Occipital lobe (tissue), 2 donors: Measurements from ENCODE around the gene ZNF804A. TPM values are rescaled to one million over a fixed set of nuclear protein-coding genes. Genes with fewer than 3 reads are reported as not detected.
"Not testable (repeated sequence)": the region's sequence is repeated elsewhere in the genome, so short reads cannot be mapped to it uniquely, and the experiment has no call there.

Experiments used
- DNase-seq: peaks from one replicate; lab custom pipeline; 2025; lab: John Stamatoyannopoulos, UW
- total RNA-seq: library from RNA; depleted of rRNA; stranded (reverse); fragments of >200 nt; gene quantifications from one replicate; pipeline ENCODE4 v1.2.3, GENCODE V29; 2014

ZNF804A gene
- total RNA-seq, 1 donor from 2014 or later = 15.6 TPM

DNA sequence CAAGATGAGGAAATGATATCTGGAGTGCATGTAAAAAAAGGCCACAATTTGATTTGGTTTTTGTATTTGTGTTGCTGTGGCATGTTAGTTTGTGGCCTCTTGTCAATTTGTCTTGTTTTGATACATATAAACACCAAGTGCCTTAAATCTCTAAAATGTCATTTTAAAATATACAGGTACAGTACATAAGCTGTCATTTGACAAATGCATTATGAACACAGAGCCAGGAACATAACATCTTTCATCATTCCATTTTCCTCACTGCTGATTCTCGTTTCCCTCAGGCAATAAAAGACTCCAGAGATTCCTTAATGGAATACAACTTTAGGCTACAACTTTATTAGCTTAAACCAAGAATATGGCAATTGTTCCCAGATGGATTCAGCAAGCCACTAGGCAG is 217.5 kb downstream of the ZNF804A start:
- no peak for DNase-seq

DNA sequence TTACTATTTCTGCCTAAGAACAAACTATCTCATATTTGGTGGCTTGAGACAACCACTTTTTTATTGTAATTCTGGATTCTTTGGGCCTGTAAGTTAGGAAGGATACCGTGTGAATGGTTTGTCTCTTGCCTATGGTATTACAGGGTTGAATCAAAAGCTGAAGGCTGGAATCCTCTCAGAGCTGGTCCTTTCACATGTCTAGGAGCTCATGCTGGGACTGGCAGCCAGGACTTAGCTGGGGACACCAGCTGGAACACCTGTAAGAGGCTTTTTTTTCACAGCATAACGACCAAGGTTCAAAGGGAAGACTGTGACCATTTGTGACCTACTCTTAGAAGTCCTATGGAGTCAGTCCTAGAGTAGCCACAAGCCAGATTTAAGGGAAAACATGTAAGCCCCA is 226.3 kb downstream of the ZNF804A start:
- no peak for DNase-seq

- no peak for DNase-seq
These were observed 232.2 kb downstream of the ZNF804A start for GRCh38 chr2:184830531-184830930.

- DNase-seq = no peak
These were observed 236.5 kb downstream of the ZNF804A start for GRCh38 chr2:184834699-184835397.

DNA sequence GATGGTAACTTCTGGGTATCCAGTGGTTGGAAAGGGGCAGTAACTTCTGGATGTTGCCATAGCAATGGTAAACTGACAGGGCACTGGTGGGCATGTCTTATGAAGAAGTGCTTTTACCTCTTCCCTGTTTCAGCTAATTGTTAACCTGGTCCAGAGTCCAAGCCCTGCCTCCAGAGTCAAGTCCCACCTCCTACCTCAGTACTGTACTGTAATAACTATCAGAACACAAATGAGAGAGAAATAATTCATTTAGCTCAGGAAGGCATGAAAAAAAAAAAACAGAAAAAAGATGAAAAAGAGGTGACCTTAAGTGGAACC is 237.0 kb downstream of the ZNF804A start:
- DNase-seq = no peak

DNA sequence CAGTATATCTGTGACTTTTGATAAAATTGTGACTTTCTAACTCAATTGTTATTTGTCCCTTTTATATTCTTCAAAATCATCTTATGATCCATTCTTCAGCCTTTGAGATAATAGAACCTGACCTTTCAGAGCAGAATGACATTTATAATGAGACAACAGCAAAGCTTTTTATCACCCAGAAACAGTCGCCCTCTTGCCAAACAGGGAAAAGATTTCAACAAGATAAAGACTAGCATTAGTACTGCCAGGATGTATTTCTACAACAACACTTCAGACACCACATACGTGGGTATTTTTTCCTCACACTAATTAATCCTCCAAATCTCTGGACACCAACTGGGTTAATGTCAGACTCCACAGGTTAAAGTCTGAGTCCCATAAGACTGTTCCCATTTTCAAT is 249.0 kb downstream of the ZNF804A start:
- no peak for DNase-seq

DNA sequence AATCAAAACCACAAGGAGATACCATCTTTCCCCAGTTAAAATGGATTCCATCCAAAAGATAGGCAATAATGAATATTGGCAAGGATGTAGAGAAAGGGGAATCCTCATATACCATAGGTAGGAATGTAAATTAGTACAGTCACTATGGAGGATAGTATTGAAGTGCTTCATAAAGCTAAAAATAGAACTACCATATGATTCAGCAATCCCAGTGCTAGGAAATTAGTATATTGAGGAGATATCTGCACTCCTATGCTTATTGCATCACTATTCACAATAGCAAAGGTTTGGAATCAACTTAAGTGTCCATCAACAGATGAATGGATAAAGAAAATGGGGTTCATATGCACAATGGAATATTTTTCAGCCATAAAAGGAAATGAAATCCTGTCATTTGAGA is 251.2 kb downstream of the ZNF804A start:
- no peak for DNase-seq

GRCh38 chr2:184851576-184851975 is 253.2 kb downstream of the ZNF804A start:
- no peak for DNase-seq

DNA sequence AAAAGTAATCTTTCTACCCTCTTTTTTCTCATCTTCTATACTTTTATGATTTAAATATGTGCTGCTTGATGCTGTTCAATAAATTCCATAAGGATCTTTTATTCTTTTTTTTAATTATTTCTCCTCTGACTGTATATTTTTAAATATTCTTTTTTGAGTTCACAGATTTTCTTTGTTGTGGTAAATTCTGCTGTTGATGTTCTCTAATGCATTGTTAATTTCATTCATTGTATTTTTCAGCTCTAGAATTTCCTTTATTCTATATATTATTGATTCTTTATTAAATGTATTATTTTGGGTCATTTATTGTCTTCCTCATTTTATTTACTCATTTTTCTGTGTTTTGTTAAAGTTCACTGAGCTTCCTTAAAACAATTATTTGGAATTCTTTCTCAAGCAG is 260.9 kb downstream of the ZNF804A start:
- DNase-seq = no peak

- DNase-seq = no peak
These were observed 262.4 kb downstream of the ZNF804A start for GRCh38 chr2:184860744-184861143.

GRCh38 chr2:184875212-184875611 is 276.9 kb downstream of the ZNF804A start:
- DNase-seq = no peak

DNA sequence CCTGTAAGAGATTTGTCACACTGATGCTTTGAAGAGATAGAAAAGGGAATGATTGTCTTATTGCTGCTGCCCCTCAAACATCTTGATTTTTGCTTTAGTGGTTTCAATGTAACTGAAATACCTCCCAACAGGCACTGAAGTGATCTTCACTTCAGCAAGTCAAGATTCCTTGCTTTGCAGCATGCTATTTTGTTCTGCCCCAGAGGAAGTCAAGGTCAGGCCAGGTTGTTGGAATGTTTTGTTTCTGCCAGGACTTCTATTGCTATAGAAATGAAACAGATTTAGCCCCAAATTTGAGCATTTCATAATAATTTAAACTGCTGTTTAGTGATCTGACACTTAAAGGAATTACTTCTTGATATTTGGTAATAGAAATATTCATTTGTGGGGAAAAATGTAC is 277.6 kb downstream of the ZNF804A start:
- DNase-seq = no peak

- DNase-seq = no peak
These were observed 279.6 kb downstream of the ZNF804A start for GRCh38 chr2:184877909-184878308.

DNA sequence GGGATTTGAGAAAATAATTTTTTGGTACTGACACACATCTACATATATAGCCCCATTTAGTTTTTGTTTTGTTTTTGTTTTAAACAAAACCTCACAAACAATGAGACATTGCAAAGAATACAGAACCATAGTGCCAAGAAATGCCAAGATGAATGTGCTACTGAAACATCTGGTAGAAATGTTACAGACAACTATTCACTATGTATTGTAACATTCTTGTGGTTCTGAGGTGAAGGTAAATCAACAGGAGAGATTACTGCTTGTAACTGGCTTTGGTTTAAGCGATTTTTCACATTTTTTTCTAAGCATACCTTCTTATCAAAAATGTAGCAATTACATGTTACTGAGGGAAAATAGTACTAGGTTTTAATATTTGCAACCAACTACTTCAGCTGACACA is 281.3 kb downstream of the ZNF804A start:
- no peak for DNase-seq

GRCh38 chr2:184886585-184886984 is 288.3 kb downstream of the ZNF804A start:
- not testable (repeated sequence) for DNase-seq

- DNase-seq = no peak
These were observed 292.0 kb downstream of the ZNF804A start for GRCh38 chr2:184890311-184890710.

DNA sequence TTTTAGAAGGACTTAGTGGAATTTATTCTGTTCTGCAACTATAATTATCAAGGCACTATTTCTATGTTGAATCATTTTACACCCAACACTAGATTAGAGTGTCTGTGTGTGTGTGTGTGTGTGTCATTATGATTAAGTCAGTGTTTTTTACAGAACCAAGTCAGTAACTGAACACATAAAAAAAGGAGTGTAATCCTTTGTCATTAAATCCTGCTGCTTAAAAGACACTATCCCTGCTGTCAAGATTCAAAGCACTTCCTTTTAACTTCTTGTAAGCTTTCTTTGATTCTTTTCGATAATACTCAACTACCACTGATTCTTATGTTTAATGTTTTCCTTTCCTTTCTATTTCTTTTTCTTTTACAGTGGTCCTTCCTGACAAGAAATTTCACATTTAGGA is 306.7 kb downstream of the ZNF804A start:
- no peak for DNase-seq

GRCh38 chr2:184906160-184906559 is 307.8 kb downstream of the ZNF804A start:
- DNase-seq = no peak

- DNase-seq = no peak
These were observed 308.4 kb downstream of the ZNF804A start for GRCh38 chr2:184906709-184907108.

DNA sequence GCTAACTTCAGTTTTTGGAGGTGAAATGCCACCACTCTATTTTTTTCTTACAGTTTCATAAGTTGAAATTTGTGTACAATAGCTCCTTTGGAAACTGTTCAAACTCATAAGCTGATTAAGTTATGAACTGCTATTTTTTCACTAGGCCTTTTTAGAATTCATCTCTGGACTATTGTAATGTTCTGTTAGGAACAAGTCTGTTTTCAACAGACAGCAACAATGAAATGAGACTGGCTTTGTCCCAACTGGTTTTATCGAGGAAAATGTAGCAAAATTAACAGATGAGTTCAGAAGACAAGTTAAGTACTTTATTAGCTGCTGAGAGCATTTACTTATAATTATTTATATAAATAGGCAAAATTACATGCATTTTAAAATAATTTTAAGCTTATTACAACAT is 310.6 kb downstream of the ZNF804A start:
- DNase-seq = no peak

GRCh38 chr2:184920451-184920965 is 322.2 kb downstream of the ZNF804A start:
- DNase-seq = no peak

DNA sequence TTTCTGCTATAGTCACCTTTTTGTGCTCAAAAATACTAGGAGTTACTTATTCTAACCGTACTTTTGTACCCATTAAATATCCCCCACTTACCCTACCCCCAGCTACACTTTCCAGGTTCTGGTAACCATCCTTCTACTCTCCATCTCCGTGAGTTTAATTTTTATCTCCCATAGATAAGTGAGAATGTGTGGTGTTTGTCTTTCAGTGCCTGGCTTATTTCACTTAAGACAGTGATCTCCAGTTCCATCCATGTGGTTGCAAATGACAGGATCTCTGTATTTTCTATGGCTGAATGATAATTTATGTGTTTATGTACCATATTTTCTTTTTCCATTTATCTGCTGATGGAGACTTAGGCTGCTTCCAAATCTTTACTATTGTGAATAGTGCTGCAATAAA is 323.3 kb downstream of the ZNF804A start:
- DNase-seq = no peak

GRCh38 chr2:184923751-184924150 is 325.4 kb downstream of the ZNF804A start:
- no peak for DNase-seq

- DNase-seq = no peak
These were observed 328.7 kb downstream of the ZNF804A start for GRCh38 chr2:184927040-184927439.
